Ureter (tissue), 1 donor: ENCODE data around the gene PRND. TPM values are rescaled to one million over a fixed set of nuclear protein-coding genes. Genes with fewer than 3 reads are reported as not detected.
"Not testable (repeated sequence)": the region's sequence is repeated elsewhere in the genome, so short reads cannot be mapped to it uniquely, and the experiment has no call there.

Experiments used
- DNase-seq: peaks from one replicate; pipeline ENCODE4 v3.0.0-alpha.2; 2020; ENCODE audit warnings: low spot score
- total RNA-seq: library from RNA; stranded (reverse); gene quantifications from one replicate; pipeline ENCODE4 v1.2.4, GENCODE V29; 2023
- donor health status: DM: yes; HTN: yes; CAD: no.

The PRND gene
- total RNA-seq, 1 donor from 2014 or later = not detected

GRCh38 chr20:4737857-4738627, 16.3 kb downstream of the PRND start:
- DNase-seq = no peak

DNA sequence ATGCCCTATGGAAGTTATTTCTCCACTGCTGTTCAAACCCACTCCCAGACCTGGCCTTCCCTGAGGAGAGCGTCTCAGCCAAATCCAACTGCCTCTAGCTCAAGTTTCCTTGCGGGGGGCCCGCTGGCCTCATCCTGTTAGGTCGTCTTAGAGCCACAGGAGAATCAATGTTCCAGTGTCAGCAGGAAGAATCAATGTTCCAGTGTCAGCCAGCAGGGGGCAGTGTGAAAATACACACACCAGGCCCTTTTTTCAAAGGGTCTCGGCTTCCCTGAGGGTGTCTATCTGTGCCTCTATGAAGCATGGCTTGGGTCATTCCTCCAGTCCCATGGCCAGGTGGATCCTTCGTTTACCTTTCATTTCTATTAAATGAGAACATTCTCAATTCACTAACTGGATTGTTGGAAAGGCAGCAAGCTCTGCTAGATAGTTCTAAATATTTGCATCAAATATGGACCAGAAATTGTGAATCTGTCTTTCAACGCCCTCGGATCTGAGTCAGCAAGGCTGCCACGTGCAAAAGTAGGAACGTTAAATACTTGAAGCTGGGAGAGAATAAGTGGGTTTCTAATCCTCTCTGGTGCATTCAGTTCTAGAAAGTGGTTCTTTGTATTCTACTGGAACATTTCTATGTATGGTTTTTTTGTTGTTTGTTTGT, 19.2 kb downstream of the PRND start:
- no peak for DNase-seq

- DNase-seq = no peak
These were observed 27.1 kb downstream of the PRND start for GRCh38 chr20:4748847-4749246.

DNA sequence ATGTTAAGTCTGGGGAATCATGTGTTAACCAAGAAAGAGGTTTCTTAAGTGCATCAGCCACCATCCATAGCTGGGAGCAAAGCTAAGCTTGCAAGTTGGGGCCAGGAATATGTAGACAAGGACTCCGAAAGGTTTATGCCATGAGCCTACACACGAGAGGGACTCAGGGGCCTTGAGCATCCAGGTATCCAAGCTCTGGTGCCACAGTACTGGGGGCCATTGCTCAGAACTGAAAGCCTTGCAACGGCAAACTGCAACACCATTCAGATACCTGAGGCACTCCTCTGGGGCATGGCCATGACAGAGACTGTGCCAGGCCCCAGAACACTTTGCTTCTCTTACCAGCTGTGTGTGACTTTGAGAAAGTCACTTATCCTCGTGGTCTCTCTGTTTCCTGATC, 27.6 kb downstream of the PRND start:
- no peak for DNase-seq

DNA sequence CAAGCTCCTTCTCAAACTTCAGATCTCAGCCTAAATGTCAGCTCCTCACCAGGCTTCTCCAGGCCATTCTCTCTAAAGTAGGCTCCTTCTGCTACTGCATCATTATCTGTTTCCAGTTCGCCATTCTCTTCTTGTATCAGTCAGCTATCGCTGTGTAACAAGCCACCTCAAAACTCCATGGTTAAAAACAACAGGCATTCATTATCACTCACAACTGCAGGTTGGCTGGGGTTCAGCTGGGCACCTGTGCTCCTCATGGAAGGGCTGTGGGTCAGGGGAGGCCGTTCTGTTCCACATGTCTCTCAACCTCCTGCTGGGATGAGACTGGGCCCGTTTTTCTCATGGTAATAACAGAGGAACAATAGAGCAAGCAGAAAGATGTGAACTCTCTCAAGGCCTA, 28.7 kb downstream of the PRND start:
- DNase-seq = no peak

DNA sequence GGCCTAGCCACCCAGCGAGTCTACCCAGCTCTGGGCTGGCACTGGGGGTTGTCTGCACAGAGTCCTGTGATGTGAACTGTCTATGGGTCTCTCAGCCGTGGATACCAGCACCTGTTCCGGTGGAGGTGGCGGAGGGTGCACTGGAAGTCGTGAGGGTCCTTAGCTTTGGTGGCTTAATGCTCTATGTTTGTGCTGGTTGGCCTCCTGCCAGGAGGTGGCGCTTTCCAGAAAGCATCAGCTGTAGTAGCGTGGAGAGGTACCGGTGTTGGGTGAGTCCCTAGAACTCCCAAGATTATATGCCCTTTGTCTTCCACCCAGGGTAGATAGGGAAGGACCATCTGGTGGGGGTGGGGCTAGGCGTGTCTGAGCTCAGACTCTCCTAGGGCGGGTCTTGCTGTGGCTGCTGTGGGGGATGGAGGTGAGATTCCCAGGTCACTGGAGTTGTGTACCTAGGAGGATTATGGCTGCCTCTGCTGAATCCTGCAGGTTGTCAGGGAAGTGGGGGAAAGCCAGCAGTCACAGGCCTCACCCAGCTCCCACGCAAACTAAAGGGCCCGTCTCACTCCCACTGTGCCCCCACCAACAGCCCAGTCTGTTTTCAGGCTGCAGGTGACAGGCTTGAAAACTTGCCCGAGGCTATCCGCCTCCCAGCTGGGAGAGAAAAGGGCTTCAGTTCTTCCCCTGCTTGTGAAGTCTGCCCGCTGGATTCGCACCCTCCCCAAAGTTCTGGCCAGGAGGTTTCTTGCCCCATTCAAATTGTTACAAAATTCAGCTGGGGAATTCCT, 37.6 kb downstream of the PRND start:
- not testable (repeated sequence) for DNase-seq

DNA sequence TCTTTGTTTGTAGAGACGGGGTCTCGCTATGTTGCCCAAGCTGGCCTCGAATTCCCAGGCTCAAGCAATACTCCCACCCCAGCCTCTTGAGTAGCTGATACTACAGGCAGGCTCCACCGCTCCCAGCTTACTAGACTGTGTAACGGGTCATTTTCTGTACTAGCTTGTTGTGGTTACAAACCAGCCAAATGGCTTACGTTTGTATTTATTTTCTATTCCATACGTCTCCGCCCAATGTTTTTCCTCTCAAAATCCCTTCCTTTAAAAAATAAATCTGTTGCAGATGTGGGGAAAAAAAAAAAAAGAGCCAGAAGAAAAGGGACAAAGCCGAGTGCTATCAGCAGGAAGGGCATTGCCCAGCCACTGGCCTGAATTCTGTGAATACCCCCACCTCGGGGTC, 41.6 kb downstream of the PRND start:
- DNase-seq = no peak

- no peak for DNase-seq
These were observed 42.2 kb downstream of the PRND start for GRCh38 chr20:4763723-4764510.

- DNase-seq = no peak
These were observed 43.1 kb downstream of the PRND start for GRCh38 chr20:4764805-4765204.

DNA sequence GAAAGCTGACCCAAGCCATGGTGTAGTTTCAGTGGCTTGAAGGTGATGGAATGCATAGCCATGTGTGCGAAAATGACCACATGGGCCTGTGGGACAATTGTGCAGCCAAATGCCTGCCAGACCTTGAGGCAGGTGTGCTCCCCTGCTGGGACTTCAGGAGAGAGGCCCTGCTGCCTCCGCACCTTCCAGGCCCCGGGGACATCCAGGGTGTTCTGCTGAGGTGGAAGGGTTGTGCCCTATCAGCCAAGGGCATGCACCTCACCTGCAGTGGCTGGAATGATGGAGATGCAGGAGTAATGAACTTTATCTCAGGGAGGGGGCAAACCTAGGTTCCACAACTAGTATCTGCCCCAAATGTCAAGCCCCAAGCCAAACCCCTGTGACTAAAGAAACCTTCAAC, 44.0 kb downstream of the PRND start:
- DNase-seq = no peak

DNA sequence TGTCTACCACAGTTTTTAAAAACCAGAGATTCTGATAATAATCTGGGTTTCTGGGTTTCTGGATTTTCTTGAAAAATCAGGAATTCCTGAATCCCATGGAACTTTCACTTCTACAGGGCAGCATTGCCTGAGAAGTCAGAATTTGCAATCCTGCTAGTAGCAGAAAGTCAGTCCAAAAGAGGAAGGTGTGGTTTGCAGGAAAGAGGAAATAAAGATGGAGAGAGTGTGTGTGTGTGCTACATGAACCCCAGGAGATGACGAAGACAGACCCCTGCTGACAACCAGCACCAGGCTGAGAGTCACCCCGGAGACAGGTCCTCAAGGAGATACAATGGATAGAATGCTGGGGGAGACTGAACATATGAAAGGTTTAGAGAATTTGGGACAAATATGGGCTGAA, 44.9 kb downstream of the PRND start:
- no peak for DNase-seq

GRCh38 chr20:4767084-4767483, 45.4 kb downstream of the PRND start:
- no peak for DNase-seq

DNA sequence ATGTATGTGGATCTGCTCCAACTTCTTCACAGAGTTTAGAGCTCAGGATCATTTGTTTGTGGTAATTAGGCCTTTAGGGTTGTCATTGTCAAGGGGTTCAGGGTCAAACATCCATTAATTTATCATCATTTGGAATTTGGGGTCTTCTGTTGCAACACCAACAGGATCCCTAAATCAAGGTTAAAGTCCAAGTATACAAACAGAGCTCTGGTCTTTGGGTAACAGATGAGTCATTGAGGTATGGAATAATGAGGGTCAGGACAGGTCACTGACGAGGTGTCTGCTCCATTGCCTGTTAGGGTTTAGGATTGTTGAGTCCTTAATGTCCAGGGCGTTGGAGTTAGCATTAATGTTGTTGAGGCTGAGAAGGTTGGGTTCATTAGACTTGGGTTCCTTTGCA, 47.6 kb downstream of the PRND start:
- DNase-seq = no peak

- no peak for DNase-seq
These were observed 48.3 kb downstream of the PRND start for GRCh38 chr20:4770026-4770425.

GRCh38 chr20:4771004-4771403, 49.3 kb downstream of the PRND start:
- DNase-seq = no peak

DNA sequence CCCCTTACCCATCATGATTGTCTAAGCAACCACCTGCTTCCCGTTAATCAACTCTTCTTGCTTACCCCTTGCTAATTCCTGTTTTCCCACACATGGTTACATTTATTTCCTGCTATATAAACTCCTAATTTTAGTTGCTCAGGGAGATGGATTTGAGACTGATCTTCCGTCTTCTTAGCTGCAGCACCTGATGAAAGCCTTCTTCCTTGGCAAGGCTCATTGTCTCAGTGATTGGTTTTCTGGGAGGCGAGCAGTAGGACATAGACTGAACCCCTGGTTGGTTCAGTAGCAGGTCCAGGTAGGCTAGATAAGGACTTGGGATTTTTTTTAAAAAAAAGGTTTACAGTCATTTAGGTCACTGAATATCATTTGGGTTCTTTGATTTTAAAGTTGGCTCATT, 50.4 kb downstream of the PRND start:
- DNase-seq = no peak

- DNase-seq = not testable (repeated sequence)
These were observed 51.3 kb downstream of the PRND start for GRCh38 chr20:4773014-4773413.

- DNase-seq = no peak
These were observed 52.0 kb downstream of the PRND start for GRCh38 chr20:4773736-4774135.

GRCh38 chr20:4774207-4774606, 52.5 kb downstream of the PRND start:
- DNase-seq = no peak

DNA sequence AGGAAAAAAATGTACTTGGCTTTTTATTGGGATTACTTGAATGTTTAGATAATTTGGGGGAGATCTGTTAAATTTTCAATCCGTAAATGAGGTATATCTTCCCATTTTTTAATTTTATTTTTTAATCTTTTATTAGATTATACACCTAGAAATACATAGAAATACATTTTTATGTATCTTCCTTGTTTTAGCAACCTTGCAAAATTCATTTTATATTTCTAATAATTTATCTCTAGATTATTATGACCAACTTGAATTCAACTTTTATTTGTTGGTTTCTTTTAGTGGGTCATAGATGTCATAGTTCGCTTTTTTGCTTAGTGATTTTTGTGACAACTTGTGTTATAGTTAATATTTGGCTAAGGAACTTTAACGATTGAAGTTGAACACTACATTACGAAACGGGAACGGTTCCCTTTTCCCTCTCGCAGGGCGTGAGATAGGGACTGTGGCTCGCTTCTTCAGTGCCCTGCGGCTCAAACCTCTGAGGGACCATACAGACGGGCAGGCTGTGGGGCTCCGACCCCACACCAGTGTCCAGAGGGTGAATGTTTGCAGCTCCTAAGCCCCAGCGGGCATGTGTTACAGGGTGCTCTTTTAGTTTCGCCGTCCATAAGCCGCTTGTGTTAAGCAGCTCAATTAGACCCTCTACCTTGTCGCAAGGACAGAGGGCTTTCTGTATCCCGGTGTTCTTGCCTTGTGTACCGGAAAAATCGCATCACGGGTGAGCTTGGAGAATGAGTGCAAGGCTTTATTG, 53.8 kb downstream of the PRND start:
- no peak for DNase-seq

DNA sequence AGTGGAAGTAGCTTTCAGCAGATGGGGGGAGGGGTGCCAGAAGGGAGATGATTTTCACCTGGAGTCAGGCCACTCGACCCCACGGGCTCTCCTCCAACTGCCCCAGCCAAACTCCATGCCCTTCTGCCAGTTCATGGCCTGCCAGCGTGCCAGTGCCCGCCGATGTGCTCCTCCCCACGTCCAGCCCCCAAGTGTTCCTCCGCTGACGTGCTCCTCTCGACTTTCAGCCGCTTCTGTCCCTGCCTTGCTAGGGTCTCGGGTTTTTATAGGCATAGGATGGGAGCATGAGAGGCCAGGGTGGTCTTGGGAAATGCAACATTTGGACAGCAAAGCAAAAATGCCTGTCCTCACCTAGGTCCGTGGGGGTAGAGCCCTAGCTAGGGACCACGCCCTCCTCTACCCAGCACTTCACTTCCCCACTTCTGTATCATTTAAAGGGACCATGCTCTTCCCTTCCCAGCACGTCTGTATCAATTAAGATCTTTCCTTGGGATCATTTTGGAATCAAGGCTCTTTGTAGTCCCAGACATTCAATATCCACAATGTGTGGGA, 54.4 kb downstream of the PRND start:
- DNase-seq = no peak
